ENCODE results near the gene MACROD2.
"Not testable (repeated sequence)": the region's sequence is repeated elsewhere in the genome, so short reads cannot be mapped to it uniquely, and the experiment has no call there.

MACROD2 gene

DNA sequence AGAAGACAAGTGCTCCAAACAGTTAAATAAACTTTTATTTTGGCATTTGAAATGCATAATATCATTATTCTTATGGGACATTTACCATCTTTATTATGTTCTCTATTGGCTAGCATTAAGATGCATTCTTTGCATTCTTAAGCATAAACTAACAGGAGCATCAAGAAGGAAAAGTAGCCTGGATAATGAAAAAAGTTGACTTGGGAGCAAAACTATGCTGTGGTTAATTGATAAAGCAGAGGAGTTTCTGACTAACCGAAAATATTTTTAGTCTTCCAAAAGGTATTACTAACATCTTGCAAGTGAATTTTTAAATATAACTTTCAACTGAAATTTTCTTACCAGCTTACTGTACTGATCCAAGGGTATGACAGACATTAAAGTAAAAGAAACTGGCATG, 201.8 kb downstream of the MACROD2 start:
- DNase-seq = no peak

DNA sequence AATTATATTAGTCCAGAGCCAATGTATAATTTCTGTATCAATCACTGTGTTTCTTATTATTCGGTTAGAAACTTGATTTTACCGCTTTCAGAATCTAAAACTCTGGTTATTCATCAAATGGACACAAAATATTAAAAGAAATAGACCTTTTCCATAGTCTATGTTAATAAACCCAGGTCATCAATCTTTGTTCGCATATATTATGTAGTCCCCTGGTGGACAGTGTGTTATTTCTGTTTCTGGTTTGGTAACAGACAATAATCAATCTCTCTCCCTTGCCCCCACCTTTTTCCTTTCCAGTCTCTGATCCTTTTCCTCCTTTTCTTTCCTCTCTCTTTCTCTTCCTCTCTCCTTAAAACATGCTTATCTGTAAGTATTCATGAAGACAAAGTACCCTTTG, 203.1 kb downstream of the MACROD2 start:
- DNase-seq = no peak

DNA sequence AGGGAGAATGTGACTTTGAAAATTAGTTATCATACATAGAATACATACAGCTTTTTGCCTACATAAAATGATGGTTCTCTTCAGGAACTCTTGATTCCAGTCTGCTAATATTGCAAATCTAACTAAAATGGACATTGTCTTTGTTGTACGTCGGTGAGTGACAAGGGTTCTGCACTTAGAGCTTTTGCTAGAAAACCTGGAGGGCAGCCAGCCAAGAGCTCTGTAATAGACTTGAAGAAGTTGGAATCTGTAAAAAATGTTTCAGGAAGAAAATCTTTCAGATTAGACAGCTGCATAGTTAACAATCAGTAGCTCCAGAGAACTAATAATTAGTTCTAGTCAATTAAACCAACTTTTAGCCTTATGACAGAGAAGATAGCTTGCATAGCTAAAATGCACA, 203.8 kb downstream of the MACROD2 start:
- DNase-seq = no peak

DNA sequence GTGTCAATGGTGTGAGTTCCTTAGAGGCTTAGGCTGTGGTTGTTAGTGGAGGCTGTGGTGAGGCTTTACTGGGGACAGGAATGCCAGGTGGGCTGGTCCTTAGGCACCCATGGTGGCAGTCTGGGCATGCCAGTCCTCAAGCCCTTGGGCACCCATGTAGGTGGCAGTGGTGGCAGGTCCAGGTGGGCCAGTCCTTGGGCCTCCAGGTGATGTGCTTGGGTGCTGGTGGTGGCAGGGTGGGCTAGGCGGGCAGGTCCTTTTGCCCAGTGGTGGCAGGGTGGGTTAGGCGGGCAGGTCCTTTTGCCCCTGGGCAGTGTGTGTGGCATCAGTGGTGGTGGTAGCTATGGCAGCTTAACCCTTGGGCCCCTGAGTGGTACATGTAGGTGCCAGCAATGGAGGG, 208.3 kb downstream of the MACROD2 start:
- no peak for DNase-seq

DNA sequence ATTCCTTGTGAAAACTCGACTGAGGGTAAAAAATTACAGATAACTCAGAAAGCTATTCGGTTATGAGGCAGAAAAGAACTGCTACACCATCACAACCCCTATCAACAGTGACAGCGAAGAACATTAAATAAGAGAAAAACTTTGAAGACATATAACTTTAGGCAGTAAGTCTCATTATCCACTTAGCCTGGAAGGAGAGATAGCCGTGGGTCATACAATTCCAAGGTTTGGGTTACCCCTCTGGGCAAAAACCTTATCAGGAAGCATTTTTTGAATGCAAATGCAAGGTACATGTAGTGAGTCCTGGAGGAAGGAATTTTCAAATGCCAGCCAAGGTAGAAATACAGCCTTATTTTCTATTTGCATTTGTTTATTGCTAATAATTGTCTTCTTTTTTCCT, 212.3 kb downstream of the MACROD2 start:
- no peak for DNase-seq

DNA sequence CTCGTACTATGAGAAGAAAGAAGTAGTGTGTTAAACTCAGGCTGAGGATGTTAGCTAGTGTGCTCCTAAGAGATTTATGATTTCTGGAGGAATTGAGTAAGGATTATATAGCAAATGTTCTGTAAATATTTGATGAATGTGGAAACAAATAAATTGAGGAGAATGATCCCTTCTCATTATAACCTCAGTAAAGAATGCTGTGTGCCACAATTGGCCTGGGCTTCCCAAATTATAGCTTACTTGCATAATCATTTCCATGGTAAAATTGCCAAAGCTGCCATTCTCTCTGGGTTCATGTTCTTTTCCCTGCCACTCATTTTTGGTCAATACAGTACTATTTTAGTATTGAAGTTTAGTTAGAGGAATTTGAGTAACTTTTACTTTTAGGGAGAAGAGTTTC, 213.6 kb downstream of the MACROD2 start:
- no peak for DNase-seq

DNA sequence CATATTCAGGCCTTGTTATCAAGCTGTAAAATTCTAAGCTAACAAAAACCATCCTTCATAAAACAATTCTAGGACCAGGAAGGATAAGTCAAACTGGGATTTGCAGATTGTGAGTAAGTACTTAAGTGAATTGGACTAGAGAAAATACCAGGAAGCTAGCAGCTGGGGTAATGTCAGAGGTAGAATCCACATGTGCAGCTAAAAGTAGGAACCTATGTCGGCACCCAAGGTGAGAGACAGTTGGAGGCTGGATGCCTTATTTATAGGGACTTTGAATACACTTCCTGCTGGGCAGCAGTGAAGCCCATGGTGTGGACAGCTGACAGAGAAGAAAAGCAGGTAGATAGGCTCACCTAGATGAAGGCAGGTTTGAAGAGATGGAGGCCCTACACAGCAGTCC, 214.8 kb downstream of the MACROD2 start:
- DNase-seq = no peak

DNA sequence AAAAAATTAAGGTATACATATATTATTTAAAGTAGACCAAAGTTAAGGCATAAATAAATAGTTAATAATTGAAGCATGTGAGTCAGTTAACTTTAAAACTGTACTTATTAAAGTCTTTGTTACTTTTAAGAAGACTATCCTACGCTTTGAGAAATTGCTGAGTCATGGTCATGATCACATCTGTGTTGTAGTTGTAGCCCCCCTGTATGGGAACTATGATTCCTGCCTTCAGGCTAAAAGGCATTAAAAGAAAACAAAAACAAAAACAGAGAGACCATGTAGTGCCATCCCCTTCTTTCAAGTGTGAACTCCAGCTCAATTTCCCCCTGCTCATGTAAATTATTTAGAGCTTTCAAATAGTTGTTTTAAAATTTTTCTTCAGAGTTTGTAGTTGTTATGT, 218.7 kb downstream of the MACROD2 start:
- no peak for DNase-seq

DNA sequence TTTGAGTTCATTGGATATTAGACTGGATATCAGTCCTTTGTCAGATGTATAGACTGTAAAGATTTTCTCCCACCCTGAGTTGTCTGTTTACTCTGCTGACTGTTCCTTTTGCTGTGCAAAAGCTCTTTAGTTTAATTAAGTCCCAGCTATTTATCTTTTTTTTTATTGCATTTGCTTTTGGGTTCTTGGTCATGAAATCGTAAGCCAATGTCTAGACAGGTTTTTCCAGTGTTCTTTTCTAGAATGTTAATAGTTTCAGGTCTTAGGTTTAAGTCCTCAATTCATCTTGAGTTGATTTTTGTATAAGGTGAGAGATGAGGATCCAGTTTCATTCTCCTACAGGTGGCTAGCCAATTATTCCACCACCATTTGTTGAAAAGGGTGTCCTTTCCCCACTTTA, 220.6 kb downstream of the MACROD2 start:
- not testable (repeated sequence) for DNase-seq

DNA sequence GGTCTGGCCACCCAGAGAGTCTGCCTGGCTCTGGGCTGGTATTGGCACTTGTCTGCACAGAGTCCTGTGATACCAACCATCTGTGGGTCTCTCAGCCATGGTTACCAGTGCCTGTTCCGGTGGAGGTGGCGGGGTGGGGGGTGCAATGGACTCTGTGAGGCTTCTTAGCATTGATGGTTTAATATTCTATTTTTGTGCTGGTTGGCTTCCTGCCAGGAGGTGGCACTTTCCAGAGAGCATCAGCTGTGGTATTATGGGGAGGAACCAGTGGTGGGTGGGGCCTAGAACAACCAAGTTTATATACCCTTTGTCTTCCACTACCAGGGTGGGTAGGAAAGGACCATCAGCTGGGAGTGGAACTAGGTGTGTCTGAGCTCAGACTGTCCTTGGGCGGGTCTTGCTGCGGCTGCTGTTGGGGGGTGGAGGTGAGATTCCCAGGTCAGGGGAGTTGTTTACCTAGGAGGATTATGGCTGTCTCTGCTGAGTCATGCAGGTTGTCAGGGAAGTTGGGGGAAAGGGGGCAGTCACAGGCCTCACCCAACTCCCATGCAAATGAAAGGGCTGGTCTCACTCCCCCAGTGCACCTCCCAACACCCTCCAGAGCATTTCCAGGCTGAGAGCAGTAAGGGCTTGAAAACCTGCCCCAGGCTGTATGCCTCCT, 224.6 kb downstream of the MACROD2 start:
- DNase-seq = no peak

DNA sequence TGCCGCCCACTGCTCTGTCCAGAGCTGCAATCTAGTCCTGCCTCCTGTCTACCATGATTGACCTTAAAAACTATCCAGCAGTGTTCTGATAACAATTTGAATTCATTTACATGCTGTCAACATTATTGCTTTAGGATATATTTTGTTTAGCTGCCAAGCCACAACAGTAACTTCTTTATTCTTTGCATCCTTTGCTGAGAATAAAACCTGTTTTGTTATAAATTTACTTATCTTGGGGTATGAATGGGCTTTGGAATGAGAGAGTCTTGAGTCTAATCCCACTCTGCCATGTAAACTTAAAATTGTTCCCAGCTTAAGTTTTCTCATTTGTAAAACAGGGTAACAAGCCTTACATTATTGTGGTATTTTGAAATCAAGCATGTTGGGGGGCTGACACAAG, 225.7 kb downstream of the MACROD2 start:
- DNase-seq = no peak

DNA sequence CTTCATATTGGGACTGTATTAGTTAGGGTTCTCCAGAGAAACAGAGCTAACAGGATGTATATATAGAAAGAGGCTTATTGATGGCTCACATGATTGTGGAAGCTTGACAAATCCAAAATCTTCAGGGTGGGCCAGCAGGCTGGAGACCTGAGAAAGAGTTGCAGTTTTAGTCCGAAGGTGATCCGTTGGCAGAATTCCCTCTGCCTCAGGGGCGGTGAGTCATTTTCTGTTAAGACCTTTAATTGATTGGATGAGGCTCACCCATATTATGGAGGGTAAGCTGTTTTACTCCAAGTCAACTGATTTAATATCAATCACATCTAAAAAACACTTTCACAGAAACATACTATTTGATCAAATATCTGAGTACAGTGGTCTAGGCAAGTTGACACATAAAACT, 228.5 kb downstream of the MACROD2 start:
- DNase-seq = no peak

DNA sequence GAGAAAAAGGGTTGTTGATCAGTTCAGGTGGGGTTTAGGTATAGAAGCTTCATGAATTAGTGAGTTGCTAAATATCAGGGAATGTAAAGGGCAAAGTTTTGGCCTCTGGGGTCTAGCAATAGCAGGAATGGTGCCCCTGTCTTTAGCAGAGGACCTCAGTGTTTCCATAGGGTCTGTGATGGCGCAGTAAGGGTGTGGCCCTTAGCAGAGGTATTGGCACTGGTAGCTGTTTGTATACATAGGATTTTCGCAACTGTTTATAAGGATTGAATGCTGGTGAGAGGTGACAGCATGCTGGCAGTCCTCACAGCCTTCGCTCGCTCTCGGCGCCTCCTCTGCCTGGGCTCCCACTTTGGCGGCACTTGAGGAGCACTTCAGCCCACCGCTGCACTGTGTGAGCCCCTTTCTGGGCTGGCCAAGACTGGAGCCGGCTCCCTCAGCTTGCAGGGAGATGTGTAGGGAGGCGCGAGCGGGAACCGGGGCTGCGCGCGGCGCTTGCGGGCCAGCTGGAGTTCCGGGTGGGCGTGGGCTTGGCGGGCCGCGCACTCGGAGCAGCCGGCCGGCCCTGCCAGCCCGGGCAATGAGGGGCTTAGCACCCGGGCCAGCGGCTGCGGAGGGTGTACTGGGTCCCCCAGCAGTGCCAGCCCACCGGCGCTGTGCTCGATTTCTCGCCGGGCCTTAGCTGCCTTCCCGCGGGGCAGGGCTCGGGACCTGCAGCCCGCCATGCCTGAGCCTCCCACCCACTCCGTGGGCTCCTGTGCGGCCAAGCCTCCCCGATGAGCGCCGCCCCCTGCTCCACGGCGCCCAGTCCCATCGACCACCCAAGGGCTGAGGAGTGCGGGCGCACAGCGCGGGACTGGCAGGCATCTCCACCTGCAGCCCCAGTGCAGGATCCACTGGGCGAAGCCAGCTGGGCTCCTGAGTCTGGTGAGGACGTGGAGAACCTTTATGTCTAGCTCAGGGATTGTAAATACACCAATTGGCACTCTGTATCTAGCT, 231.0 kb downstream of the MACROD2 start:
- DNase-seq = not testable (repeated sequence)

DNA sequence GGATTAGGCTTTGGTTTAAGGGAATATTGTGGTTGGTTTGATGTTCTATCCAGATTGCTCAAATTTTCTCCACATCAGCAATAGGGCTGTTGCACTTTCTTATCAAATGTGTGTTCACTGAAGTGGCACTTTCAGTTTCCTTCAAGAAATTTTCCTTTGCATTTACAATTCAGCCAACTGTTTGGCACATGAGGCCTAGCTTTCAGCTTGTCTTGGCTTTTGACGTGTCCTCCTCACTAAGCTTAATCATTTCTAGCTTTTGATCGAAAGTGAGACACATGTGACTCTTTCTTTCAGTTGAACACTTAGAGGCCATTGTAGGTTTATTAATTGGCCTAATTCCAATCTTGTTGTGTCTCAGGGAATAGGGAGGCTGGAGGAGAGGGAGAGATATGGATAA, 237.3 kb downstream of the MACROD2 start:
- no peak for DNase-seq

DNA sequence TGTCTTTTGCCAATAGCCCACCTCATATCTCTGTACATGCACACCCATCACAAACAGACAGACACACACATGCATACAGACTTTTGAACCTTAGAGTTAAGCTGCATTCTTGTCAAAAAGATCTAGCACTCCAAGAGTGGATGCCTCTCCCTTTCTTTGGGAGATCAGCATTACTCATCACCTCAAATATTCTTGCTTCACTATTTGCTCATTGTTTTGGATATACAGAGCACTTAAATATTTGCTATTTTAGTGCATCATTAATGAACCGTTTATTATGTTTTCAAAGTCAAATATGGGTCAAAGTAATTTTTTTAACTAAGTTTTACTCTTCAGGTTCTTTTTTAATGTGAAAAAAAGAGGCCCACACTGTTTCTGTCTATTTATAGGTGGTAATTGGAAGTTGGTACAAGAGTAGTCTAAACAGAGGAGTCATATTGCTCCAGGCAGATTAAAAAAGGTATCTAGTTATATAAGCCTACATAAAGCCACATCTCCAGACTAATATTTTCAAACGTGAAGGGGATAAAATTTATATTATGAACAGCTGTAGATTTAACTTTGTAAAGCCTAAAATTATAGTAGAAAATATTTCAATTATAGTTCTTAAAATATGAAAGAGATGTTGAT, 239.5 kb downstream of the MACROD2 start:
- DNase-seq = no peak

DNA sequence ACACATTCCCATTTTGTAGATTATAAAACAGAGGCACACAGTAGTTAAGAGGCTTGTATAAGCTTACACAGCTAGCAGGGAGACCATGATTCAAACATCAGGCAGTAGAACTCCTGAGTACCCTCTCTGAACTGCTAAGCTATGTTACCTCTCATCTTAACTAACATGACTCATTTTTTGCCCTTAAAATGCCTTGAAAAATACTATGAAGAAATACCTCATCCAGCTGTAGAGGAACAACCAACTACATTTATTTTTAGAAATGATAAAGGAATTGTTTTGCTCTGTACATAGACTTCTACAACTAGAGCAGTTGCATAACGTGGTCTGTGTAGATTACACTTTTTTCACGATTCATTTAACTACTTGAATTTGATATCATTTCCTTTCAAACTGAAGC, 240.0 kb downstream of the MACROD2 start:
- DNase-seq = no peak

DNA sequence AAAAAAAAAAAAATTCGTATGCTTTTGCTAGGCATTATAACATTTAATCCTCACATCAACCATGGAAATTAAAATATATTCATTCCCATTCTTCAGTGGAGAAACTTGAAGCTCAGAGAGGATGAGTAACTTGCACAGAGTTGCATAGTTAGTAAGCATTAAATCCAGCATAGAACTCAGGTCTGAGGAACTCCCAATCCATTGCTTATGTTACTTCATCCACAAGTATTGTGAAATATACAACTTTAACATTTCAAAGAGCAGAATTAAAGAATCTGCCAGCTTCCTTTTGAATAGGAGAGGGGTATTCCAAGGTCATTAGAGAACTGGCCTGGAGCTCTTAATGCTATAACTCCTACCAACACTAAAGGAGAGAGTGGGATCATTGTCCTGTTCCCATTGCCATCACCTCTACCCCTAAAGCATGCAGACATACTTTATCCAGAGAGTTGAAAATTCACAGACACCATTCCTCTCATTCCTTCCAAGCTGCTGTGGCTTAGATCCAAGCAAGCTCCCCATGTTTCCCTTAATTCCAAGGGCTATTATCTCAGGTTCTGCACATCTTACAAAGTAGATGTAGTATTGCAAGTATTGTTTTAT, 250.2 kb downstream of the MACROD2 start:
- no peak for DNase-seq

DNA sequence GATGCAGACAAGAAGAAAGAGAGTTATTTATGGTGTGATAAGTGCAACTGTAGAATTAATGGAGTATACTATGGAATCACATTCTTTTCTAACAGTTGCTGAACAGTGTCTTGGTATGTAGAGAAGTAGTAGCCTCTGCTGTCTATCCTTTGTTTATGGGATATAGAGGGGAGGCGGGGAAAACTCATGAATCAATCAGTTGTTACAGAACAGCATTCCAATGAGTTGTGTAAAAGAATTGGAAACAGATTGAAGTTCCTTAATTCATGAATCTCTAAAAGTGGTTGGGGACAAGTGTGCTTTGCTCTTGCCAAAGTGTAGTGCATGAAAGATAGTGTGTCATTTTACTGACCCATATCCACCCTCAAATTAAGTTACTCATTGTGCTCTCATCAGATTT, 264.4 kb downstream of the MACROD2 start:
- DNase-seq = no peak

DNA sequence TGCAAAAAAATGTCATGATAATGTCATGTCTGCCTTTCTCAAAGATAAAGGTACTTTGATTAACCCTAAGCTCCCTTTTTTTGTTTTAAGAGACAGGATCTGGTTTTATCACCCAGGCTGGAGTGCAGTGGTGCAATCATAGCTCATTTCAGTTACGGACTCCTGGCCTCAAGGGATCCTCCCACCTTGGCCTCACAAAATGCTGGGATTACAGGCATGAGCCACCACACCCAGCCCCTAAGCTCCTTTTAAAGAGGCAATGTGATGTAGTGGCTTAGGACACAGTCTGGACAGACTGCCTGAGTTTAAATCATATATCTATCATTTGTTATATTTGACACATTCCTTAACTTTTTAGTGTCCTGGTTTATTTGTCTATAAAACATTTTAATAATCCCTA, 265.1 kb downstream of the MACROD2 start:
- no peak for DNase-seq

DNA sequence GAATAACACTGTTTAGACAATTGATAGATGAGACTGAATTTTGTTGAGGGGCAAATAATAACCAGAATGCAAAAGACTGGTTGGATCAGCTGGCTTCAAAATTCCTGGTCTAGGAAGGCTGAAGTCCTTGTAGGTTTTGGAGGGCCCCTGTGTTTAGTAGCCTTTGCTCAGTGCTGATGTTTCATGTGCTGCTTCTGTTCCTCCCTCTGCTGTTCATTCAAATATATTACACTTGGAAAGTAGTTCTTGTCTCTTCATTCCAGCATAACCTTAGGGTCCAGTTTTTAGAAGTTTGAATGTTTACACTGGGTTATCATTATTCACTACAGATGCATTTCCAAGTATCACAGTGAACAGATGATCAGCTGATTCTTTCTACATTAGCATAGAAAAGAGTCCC, 269.6 kb downstream of the MACROD2 start:
- no peak for DNase-seq

DNA sequence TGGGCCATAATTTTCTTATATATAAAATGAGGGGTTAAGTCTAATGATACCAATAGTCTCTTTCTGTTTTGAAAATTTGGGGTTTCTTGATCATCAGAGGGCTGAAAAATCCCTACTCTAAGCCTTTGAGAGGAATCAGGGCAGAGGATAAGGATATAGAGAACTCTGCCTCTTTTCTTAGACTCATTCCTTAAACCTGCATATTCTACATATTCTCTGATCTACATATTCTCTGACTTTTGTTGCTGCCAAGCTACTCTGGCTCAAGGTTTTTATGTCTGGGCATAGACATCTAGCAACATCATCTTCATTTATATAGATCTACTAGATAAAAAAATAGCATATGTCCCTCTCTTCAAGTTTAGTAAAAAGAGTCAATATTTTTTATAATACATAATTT, 270.9 kb downstream of the MACROD2 start:
- no peak for DNase-seq

DNA sequence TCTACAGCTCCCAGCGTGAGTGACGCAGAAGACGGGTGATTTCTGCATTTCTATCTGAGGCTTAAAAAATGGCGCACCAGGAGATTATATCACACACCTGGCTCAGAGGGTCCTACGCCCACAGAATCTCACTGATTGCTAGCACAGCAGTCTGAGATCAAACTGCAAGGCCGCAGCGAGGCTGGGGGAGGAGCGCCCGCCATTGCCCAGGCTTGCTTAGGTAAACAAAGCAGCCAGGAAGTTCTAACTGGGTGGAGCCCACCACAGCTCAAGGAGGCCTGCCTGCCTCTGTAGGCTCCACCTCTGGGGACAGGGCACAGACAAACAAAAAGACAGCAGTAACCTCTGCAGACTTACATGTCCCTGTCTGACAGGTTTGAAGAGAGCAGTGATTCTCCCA, 275.4 kb downstream of the MACROD2 start:
- not testable (repeated sequence) for DNase-seq

DNA sequence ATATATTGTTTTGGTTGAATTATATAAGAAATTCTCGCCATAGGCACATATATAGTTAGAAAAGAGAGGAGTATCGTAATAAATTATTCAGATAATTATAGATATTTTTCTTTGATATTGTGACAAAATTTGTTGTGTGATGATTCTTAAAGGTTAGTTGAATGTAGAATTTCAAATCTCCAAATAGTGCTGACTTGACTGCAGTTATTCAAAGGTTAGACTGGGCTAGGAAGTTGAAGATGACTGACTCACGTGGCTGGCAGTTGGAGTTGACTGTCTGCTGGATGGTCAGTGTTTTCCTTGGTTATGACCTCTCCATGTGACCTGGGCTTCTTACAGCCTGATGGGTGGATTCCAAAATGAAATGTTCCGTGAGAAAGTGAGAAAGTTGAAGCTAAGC, 286.8 kb downstream of the MACROD2 start:
- DNase-seq = no peak

DNA sequence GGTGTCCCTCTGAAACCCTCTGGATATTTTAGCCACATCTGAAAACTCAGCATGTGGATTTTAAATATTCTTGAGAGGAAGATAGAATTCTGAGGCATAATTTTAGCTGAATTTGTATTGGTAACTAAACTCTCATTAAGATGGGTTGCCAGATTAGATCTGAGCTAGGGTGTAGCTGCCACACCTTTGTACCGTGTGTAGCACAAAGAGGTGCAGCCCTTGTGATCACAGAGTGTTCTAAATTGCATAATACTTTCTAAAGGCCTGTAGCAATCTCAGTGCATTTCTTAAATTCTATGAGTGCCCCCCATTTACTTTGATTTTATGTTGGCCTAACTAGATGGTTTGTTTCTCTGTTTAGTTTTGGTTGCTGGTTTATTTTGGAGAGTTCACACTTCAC, 289.1 kb downstream of the MACROD2 start:
- no peak for DNase-seq
